BJ (cell line): ENCODE measurements around the gene TSKU. TPM values are rescaled to one million over a fixed set of nuclear protein-coding genes. Genes with fewer than 3 reads are reported as not detected.

ENCODE experiments used
- CTCF ChIA-PET: fragments of 350-600 bp; formaldehyde crosslinking; extraction: SDS; loops from one replicate; lab custom pipeline; 2021; ENCODE audit warnings: antibody characterized with exemption, inconsistent platforms; lab: Yijun Ruan, JAX
- POLR2A ChIA-PET: fragments of 300-600 bp; sonication (Branson Sonifier 250); formaldehyde crosslinking; extraction: SDS; loops from one replicate; lab custom pipeline; 2021; ENCODE audit warnings: antibody characterized with exemption; lab: Charles Lee
- DNase-seq: peaks from one replicate; pipeline ENCODE4 v3.0.0-alpha.2; 2011; ENCODE audit warnings: low read depth
- H3K27me3 ChIP-seq: 2 replicates; pipeline ENCODE4 v1.6.0; 2011; ENCODE audit warnings: low read length; ENCODE audit not compliant: control insufficient read depth, insufficient read depth
- H3K36me3 ChIP-seq: 2 replicates; pipeline ENCODE4 v1.5.1; 2011; ENCODE audit warnings: low read length; ENCODE audit not compliant: control insufficient read depth, insufficient read depth
- H3K4me3 ChIP-seq: 2 replicates; pipeline ENCODE4 v1.5.1; 2011; ENCODE audit warnings: low read depth, mild to moderate bottlenecking, control low read depth, low read length
- CTCF ChIP-seq: IDR thresholded peaks from 2 replicates; pipeline ENCODE4 v1.5.1; 2011; ENCODE audit warnings: low read depth, mild to moderate bottlenecking, control low read depth, inconsistent platforms, low read length, moderate library complexity; ENCODE audit not compliant: insufficient read depth
- polyA plus RNA-seq: library from polyadenylated mRNA; depleted of rRNA; stranded (reverse); fragments of >200 nt; gene quantifications from 2 replicates; pipeline ENCODE4 v1.2.3, GENCODE V29; 2011

TSKU gene
- polyA plus RNA-seq, 1 experiment, result 27.3 TPM

GRCh38 chr11:76770642-76771445, 12.3 kb upstream of the TSKU start:
- ChIA-PET CTCF (interaction anchor here (0.6 to 1.8 kb wide), 8 partner anchors 10 to 48 kb away, joined by 3 to 6 read pairs (median 4); no protein-coding TSS in a partner anchor), POLR2A (interaction anchor here (1.6 kb wide), 1 partner anchor 12 kb away, joined by 7 read pairs; the partner anchor contains the start of gene TSKU)
- TF ChIP-seq CTCF, result no peak
- peaks cover 1% of the 10 kb centered on the region; the same call in 1 of the 2 replicates for H3K27me3 ChIP-seq
- DNase-seq, result peak; percentile 95
- no peak overlapping the region for H3K4me3 ChIP-seq
- H3K36me3 ChIP-seq, result no peaks in the 10 kb centered on the region

- POLR2A ChIA-PET, result interaction anchor here (1.6 kb wide), 1 partner anchor 11 kb away, joined by 7 read pairs; the partner anchor contains the start of gene TSKU
- CTCF ChIA-PET, result interaction anchor here (0.6 to 1.8 kb wide), 2 partner anchors 27 to 48 kb away, joined by 3 to 4 read pairs; no protein-coding TSS in a partner anchor
- DNase-seq, result no peak
- Histone ChIP-seq H3K4me3 (no peak overlapping the region), H3K27me3 (peaks cover 1% of the 10 kb centered on the region; the same call in 1 of the 2 replicates), H3K36me3 (no peaks in the 10 kb centered on the region)
- TF ChIP-seq CTCF, result no peak
These were observed 11.6 kb upstream of the TSKU start for GRCh38 chr11:76771446-76772099.

GRCh38 chr11:76772100-76772782, 10.9 kb upstream of the TSKU start:
- Histone ChIP-seq H3K36me3 (no peaks in the 10 kb centered on the region), H3K4me3 (no peak overlapping the region), H3K27me3 (peaks cover 1% of the 10 kb centered on the region)
- CTCF ChIA-PET, result no interaction called here
- no peak for TF ChIP-seq CTCF
- POLR2A ChIA-PET, result no interaction called here
- no peak for DNase-seq

GRCh38 chr11:76772783-76773106, 10.4 kb upstream of the TSKU start:
- CTCF ChIA-PET, result no interaction called here
- Histone ChIP-seq H3K4me3 (no peak overlapping the region), H3K27me3 (peaks cover 2% of the 10 kb centered on the region), H3K36me3 (no peaks in the 10 kb centered on the region)
- TF ChIP-seq CTCF, result no peak
- POLR2A ChIA-PET, result no interaction called here
- no peak for DNase-seq

GRCh38 chr11:76773921-76774361, 9.2 kb upstream of the TSKU start:
- H3K4me3 ChIP-seq, result no peak overlapping the region
- ChIA-PET POLR2A (no interaction called here), CTCF (no interaction called here)
- no peaks in the 10 kb centered on the region for H3K36me3 ChIP-seq
- H3K27me3 ChIP-seq, result peaks cover 6% of the 10 kb centered on the region
- no peak for TF ChIP-seq CTCF
- no peak for DNase-seq
